HG02588 (cell line): ENCODE data around the gene COP1.
A peak's percentile ranks its signal among the peaks of the same experiment; 100 is the strongest.
"Not testable (repeated sequence)": the region's sequence is repeated elsewhere in the genome, so short reads cannot be mapped to it uniquely, and the experiment has no call there.

ENCODE experiments used
- ATAC-seq: cut with Tn5 transposase; IDR thresholded peaks from one replicate; pipeline ENCODE4 v1.9.1; 2021; ENCODE audit warnings: mild to moderate bottlenecking, moderate library complexity; ENCODE audit not compliant: unreplicated experiment

Gene COP1

DNA sequence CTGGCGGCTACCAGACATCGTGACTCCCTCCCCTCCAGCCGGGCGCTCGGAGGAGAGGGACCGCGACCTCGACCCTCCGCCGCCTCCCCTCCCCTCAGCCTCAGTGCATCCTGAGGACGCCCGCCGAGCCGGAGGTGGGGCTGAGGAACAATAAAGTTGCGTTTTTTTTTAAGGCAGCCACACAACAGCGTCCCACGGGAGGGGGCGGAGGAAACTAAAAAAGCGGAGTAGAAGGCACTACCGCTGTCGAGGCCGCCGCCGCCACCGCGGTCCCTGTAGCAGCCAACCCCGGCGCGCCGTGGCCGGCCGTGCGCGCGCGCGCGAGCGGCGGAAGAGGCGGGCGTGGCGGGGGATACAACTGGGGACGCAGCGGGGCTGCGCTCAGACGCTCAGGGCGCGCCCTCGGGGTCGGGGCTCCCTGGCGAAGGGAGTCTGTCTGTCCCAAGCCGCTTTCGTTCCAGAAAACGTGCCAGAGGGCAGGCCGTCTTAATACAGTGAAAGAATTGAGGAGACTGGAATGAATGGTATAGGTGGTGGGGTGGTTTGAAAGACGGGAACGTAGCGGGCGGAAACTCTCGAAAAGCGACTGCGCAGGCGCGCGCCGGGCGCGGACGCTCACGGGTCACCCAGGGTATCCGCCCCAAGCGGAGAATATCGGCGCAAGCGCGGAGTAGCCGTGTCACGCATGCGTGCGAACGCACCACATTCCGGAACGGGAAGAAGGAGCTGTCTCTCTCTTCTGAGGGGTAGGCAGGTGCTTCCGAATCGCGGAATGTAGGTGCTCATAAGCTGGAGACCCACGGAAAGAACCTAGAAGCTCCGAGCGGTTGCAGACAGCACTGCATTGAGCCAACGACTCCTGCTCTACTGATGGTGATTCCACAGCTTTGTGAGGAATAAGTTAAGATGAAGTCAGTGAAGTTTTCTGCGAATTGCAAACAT is at the start of gene COP1:
Gene COP1, minus strand, starts transcription at position 326 of the 942 bp plus-strand sequence. Its CDS starts 308 bp downstream, at position 18.
- peak; percentile 80 for ATAC-seq

DNA sequence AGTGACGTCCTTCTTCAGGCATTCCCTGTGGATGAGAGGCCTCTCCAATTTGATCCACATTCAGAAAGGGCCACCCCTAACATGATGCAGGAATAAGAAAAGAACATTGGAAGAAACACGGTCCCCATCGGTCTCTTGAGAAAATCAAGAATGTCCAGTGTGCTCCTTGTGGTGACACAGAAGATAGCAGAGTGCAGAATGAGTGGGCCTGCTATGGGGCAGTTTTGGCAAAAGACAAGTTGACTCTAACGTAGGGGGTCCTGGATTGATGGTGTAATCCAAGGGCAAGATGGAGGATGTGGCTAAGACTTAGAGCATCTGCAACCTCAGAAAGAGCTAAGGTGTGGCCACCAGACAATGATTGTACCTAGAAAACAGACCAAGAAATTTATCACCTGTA is 45.1 kb upstream of the COP1 start:
- ATAC-seq = no peak

DNA sequence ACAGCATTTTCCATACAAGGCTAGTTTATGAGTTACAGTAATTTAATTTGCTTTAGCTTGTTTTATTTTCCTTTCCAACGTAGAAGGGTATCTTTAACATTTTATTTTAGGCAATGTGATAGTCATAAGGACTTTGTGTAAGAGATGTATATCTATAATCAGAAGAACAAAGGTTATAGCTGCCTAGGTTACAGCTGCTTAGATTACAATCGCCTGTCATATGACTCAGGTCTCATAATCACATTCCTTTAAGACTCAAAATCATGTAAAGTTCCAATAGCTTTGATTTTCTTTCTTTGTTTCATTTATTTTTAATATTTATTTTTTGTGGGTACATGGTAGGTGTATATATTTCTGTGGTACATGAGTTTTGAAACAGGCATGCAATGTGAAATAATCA is 37.8 kb upstream of the COP1 start:
- ATAC-seq = no peak

DNA sequence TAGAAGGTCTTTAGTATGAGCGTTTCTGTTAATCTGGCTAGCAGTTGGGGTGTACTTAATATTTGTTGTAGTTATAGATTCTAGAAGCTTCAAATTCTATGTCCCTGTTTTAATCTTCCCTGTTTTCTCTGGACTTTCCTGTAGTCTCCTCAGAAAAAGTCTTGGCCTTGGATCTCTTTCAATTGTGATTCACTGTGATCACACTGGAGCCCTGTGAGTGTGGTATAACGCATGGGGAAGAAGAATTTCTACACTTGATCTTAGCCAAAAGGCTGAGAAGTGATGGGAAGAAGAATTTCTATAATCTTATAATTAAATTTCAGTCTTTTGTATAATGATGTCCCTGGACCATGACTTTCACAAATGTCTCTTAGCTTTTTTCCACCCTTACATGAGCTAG is 36.7 kb upstream of the COP1 start:
- no peak for ATAC-seq

DNA sequence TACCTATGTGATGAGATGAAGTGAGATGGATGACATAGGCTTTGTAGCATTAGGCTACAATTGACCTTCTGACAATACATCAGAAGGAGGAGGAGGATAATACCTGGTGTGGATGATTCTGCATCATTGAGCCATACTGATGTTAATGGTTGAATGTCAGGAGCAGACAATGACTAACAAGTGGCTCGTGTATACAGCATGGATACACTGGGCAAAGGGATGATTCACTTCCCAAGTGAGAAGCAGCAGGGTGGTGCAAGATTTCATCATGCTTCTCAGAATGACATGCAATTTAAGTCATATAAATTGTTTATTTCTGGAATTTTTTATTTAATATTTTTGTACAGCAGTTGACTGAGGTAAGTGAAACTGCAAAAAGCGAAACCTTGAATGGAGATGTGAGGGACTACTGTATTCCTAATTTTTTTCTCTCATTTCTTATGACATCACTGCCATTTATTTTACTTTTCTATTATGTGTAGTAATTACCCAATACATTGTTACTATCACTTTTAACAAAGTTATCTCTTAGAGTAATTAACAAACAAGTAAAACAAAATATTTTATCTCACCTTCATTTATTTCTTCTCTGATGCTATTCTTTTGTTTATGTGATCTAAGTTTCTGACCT is 34.4 kb upstream of the COP1 start:
- ATAC-seq = no peak

DNA sequence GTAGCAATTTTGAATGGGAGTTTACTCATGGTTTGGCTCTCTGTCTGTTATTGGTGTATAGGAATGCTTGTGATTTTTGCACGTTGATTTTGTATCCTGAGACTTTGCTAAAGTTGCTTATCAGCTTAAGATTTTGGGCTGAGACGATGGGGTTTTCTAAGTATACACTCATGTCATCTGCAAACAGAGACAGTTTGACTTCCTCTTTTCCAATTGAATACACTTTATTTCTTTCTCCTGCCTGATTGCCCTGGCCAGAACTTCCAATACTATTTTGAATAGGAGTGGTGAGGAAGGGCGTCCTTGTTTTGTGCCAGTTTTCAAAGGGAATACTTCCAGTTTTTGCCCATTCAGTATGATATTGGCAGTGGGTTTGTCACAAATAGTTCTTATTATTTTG is 26.6 kb upstream of the COP1 start:
- not testable (repeated sequence) for ATAC-seq

DNA sequence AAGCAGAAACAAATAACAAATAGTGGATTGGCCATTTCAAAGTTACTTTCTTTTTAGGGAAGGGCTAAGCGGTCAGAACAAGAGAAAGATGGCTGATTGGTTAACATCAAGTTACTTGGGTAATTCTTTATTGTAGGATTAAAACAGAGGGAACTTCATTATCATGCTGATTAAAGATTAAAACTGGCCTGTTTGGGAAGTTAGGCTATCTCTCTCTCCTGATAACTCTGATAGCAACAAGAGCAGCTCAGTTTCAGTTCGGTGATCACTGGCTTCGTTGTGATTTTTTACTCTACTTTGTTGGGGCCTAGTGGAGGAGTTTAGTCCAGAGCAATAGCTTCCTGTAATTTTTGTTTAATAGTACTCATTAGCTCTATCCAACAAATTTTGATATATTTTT is 20.5 kb upstream of the COP1 start:
- no peak for ATAC-seq

DNA sequence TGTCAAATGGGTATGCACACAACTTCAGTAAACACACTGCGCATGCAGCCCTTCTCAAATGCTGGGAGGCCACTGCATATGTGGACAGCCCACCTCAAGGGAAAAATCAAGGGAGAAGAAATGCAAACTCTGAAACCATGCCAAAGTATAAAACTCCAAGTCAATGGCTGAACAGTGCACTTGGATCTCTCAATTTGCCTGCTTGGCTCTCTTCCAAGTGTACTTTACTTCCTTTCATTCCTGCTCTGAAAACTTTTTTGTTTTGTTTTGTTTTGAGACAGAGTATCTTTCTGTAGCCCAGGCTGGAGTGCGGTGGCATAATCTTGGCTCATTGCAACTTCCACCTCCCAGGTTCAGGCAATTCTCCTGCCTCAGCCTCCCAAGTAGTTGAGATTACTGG is 18.8 kb upstream of the COP1 start:
- no peak for ATAC-seq

DNA sequence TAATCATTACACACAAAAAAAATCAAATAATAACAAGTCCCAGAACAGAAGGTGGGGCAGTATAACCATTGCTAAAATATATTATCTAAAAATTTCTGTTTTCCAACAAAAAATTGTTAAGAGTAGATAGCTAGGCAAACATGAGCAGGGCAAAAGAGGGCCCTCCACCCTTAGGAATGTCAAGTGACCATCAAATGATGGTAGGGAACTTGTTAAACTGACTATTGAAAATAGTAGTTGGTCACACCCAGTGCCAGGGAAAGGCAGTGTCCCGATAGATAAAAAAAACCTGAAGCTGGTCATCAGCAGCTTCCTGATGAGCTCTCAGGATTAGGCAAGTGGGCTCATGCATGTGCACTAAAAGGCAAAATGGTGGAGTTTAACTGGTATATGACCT is 18.4 kb upstream of the COP1 start:
- no peak for ATAC-seq

DNA sequence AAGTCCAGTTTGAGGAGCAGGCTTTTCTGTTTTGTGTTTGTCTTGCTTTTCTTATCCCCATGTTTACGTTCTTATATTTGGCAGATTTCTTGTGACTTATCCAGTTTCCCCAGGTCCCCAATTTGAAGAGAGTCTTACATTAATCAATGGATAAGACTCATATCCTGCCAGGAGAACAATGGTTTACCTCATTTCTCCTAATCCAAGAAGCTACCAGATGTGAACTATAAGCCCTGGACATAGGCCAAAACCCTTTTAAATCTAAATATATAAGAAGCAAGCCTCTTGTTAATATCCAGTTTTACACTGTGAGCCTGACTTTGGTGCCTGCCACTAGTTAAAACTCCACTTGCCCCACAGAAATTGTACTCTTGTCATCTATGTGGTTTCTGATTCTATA is 15.1 kb upstream of the COP1 start:
- no peak for ATAC-seq

DNA sequence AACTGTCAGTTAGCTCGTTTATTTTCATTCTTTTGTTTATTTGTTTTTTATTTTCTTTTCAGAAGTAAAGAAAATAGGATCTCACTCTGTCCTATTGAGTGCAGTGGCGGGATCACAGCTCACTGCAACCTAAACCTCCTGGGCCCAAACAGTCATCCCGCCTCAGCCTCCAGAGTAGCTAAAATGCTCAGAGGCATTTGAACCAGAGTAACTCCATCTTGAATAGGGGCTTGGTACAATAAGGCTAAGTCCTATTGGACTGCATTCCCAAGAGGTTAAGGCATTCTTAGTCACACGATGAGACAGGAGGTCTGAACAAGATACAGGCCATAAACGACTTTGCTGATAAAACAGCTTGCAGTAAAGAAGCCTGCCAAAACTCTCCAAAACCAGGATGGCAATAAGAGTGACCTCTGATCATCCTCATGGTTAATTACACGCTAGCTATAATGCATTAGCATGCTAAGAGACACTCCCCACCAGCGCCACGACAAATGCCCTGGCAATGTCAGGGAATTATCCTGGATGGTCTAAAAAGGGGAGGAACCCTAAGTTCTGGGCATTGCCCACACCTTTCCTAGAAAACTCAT is 13.1 kb upstream of the COP1 start:
- ATAC-seq = no peak

DNA sequence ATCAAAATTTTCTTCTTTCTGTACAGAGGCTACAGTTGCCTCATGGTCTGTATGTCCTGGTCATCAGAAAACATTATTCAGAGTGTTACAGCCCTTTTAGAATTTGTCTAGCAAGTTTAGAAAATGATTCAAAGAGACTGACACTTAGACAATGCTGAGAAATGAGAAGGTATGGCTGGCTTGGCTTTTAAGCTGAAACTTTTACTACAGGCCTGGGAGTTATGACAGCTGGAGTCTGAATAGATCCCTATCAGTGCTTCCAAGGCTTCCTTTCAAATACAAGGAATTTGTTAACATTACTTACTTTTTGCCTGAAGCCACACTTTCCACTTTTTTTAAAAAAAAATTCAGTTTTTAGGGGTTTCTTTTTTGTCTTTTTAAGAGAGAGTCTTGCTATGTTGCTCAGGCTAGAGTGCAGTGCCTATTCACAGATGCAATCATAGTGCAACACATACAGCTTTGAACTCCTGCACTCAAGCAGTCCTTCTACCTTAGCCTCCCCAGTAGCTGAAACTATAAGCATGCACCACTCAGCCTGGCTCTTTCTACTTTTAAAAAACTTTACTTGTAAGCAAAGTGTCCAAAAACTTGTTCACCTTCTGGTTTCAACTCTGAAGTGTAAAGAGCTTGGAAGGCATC is 10.5 kb upstream of the COP1 start:
- ATAC-seq = no peak

DNA sequence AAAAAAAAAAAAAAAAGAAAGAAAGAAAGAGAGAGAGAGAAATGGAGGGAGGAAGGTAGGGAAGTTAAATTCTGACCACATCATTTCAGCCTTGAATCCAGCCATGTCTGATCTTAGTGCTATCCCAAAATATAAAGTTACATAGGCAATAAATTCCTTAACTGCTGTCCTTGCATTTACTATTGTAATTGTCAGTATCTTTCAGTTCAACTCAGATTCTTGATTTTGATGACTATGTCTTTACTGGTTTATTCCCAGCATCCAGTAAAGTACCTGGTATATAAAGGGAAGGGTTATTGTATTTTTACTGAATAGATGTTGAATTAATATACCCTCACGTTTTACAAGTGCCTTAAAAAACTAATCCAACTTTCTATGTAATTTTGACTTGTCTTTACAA is 8.9 kb upstream of the COP1 start:
- ATAC-seq = no peak

DNA sequence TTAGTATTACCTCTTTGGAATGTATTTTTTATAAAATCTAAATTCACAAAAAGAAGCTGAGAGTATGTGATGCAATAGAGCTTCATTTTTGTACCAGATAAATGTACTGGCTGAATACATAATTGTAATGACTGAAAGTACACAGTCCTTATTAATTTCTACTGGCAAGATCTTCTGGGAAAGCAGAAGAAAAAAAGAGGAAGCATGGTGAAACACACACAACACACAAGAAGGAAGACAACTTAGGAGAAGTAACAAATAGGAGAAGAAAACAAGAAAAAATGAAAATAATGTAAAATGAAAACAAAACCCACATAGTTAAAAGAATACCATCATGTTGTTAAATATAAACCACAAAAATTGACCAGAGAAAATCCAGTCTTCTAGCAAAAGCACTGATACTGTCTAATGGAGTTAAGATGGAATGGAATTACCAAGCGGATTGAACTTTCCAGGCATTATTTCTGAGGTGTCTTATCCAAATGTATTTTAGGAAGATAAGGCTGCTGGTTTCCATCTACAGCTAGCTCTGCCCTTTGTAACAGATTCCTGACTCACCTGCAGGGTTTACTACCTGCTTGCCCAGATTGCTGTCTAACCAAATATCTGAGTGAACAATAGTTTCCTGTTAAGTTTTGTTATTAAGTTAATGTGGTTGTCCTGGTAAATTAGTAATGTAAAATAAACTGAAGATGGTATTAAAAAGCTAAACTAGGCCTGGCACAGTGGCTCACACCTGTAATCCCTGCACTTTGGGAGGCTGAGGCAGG is 4.5 kb upstream of the COP1 start:
- ATAC-seq = no peak

DNA sequence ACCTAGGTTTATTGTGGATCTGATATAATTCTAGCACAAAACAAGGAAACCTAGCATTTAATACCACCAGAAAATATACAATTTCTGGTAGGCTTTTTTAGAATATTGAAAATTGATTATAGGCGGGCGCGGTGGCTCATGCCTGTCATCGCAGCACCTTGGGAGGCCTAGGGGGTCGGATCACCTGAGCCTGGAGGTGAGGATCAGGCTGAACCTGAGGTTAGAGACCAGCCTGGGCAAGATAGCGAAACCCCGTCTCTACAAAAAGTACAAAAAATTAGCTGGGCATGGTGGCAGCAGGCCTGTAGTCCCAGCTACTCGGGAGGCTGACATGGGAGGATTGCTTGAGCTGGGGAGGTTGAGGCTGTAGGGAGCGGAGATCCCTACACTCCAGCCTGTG is 948 bp upstream of the COP1 start:
- no peak for ATAC-seq

DNA sequence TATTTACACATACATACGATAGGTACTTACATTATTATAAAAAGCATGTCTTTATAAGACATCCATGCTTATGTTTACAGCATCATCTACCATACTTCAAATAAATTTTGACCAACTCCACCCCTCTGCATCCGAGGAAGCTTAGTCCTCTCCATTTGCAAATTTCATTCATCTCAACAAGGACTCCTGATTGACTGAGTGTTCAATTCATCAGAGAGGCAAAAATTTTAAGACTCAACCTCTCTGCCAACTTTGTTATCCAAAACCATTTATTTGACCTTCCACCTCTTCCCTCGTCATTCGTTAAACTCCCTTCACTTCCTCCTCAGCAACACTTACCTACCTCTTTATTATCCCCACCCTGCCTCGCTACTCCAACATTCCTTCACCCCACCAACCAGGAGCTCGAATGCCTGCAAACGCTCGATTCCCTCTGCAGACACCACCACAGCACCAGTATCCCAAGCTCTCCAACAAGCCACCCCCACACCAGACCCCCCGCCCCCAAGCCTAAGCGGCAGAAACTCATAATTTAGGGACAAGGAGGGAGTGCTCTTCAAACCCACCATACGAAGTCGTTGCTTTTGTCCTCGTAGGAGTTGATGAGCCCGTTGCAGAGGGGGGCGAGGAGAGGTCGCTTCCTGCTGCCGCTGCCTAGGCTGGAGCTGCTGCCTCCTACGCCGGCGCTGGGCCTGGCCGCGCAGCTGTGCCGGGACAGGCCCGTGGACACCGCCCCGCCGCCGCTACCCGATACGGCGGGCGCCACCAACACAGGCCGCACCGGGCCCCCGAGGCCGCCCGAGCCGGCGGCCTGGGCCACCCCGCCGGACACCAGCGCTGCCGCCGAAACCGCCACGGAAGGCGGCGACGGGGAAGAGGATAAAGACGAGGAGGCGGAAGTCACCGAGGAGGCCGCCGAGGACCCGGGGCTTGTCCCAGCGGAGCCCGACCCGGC is 803 bp downstream of the COP1 start:
- peak; percentile 21 for ATAC-seq

DNA sequence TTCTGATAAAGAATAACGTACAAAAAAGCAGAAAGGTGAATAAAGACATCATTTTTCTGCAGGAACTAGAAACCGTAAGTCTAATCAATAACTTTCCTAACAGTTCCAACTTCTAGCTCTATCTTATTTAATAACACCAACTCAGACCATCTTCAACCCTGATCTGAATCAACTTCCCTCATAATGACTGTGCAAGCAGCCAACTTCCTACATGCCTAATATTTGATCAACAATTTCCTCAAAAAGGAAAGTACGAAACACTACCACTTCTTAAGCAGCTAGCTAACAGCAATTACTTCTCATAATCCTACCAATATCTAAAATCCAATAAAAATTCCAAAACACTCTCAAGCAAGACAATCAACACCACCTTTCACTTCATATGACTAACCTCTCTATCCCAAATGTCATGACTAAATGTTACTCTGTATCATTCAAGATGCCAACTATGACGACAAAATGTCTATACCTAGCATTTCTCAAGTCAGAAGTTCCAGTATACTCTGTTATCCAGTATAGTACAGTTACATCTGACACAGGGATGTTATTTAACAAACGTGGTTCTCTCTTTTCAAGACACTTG is 1.7 kb downstream of the COP1 start:
- ATAC-seq = no peak

DNA sequence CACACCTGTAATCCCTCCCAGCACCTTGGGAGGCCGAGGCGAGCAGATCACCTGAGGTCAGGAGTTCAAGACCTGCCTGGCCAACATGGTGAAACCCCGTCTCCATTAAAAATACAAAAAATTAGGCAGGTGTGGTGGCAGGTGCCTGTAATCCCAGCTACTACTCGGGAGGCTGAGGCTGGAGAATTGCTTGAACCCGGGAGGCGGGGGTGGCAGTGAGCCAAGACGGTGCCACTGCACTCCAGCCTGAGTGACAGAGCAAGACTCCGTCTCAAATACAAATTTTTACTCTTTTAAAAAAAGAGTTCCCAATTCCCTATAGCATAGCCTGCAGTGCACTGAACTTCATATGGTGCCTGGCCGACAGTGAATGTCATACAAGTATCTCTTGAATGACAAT is 2.4 kb downstream of the COP1 start:
- not testable (repeated sequence) for ATAC-seq

DNA sequence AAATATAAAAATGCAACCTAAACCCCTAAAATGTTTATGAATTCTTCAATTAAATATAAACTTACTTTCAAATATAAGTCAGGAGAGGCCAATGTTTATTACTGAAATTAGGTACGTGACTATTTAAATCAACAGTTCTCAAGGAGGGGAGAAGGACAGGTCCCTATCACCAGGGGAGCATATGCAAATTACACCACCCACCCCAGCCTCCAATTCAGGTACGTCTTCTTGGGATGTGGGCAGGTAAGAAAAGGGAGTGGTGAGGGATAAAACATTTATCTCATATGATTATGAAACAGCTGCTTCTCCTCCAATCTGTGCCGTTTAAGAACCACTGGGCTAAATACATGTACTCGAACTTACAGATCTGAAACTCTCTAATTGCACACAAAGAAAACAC is 3.4 kb downstream of the COP1 start:
- ATAC-seq = no peak
